CD4-positive, alpha-beta T cell treated with Interleukin-2 at 100 ng/mL for 4 hours (primary cell): ENCODE results near the gene AP1G1.
"Not testable (repeated sequence)": the region's sequence is repeated elsewhere in the genome, so short reads cannot be mapped to it uniquely, and the experiment has no call there.

Experiments used
- DNase-seq: peaks from one replicate; pipeline ENCODE4 v3.0.0-alpha.2; 2020; ENCODE audit warnings: low spot score

The AP1G1 gene

GRCh38 chr16:71700831-71701230 lies 107.8 kb downstream of the AP1G1 start:
- no peak for DNase-seq

- no peak for DNase-seq
Observed at GRCh38 chr16:71698491-71698890, 110.1 kb downstream of the AP1G1 start.

GRCh38 chr16:71693164-71693563 lies 115.5 kb downstream of the AP1G1 start:
- no peak for DNase-seq

GRCh38 chr16:71689901-71690300 lies 118.7 kb downstream of the AP1G1 start:
- DNase-seq: no peak

GRCh38 chr16:71687861-71688260 lies 120.8 kb downstream of the AP1G1 start:
- no peak for DNase-seq

- not testable (repeated sequence) for DNase-seq
Observed at GRCh38 chr16:71684280-71684679, 124.4 kb downstream of the AP1G1 start.

- no peak for DNase-seq
Observed at GRCh38 chr16:71681360-71681759, 127.3 kb downstream of the AP1G1 start.
